Measurements from ENCODE around the gene SMYD3.

SMYD3 gene

DNA sequence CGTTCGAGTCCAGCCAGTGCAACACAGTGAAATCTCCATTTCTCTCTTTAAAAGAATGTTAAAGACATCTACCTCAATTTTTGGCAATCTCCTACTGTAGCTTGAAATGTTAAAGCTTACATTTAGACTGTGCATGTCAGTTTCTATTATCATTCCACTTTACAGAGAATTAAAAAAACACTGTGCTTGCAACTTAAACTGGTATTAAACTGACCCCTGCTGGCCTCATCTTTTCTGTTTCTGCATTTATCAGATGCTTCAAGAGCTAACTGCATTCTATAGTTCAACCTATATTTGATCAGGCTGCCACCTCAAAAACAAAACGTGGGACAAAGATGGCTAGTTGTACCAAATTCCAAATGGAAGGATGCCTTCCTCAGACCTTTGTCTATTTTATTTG, 226.5 kb downstream of the SMYD3 start:
- peak in 1 of 51 donors; percentile 14 for DNase-seq

DNA sequence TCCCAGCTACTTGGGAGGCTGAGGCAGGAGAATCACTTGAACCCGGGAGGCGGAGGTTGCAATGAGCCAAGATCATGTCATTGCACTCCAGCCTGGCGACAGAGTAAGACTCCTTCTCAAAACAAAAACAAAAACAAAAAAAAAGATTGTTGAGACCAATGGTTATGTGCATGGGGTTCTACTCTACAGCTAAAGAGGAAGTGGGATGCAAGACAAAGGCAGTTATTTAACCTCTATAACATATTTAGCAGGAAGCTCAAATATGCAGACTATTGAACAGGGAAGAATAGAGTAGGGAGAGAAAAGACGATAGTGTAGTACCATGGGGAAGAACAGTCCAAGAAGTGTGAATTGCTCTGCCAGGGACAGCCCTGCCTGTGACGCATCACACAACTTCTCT, 227.7 kb downstream of the SMYD3 start:
- no peak for DNase-seq

DNA sequence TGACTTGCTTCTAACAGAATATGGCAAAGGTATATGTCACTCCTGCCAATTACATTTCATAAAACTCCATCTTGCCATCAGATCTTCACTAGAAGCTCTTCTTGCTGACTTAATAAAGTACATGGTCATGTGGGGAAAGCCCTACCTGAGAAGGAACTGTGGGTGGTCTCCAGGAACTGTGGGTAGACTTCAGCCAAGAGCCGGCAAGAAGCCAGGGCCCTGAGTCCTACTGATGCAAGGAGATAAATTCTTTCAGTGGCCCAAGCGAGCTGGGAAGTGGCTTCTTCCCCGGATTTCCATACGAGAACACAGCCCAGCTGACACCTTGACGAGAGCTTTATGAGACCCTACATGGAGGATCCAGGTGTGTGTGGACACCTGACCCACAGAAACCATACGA, 228.7 kb downstream of the SMYD3 start:
- no peak for DNase-seq

DNA sequence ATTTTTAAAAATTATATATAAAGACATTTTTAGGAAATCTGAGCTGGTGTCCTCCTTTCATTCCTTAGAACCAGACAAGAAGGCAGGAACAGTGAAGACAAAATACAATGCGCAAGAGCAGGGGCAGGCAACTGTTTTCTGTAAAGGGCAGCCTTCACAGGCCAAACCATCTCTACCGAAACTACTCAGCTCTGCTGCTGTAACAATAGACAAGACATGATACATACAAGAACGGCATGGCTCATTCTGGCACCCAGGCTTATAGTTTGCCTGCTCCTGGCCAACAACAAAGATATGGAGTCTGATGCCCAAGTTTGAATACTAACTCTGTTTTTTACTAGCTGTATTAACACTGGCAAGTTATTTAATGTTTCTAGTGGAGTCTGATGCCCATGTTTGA, 232.0 kb downstream of the SMYD3 start:
- DNase-seq = peak in 3 of 51 donors; percentile 5 to 14 (median 7)

DNA sequence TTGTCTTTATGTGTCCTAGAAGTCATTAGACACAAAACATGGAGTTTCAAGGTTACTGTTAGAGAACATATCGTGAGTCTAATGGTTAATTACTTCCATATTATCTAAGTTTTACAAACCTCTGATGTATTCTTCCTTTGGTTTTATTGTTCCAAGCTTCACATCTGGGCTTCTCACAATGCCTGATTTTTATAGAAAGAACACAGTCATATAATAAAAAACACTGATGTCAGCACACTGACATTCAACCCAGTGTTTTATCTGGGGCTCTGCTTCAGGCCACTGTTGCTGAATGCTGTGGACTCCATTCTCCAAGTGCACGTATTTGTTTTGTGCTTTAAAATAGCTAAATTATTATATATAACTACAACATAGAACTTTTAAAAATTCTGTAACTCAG, 232.9 kb downstream of the SMYD3 start:
- peak in 1 of 51 donors; percentile 2 for DNase-seq

DNA sequence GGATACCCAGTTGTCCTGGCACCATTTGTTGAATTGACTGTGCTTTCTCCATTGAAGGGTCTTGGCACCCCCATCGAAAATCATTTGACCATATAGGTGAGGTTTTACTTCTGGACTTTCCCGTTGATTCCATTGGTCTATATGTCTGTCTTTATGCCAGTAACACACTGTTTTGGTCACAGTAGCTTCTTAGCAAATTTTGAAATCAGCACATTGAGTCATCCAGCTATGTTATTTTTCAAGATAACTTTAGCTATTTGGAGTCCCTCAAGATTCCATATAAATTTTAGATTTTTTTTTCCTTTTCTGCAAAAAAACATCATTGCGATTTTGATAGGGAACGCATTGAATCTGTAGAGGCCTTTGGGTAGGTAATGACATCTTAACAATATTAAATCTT, 235.6 kb downstream of the SMYD3 start:
- no peak for DNase-seq

DNA sequence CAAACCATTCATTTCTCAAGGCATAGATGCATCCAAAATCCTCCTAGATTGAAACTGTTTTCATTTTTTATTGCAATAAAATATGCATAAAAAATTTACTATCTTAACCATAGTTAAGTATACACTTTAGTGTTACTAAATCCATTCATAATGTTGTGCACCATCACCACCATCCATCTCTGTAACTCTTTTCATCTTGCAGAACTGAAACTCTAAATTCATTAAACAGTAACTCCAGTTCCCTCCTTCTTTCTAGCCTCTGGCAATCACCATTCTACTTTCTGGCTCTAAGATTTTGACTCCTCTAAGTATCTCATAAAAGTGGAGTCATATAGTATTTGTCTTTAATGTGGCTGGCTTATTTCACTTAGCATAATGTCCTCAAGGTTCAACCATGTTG, 236.8 kb downstream of the SMYD3 start:
- DNase-seq = no peak

DNA sequence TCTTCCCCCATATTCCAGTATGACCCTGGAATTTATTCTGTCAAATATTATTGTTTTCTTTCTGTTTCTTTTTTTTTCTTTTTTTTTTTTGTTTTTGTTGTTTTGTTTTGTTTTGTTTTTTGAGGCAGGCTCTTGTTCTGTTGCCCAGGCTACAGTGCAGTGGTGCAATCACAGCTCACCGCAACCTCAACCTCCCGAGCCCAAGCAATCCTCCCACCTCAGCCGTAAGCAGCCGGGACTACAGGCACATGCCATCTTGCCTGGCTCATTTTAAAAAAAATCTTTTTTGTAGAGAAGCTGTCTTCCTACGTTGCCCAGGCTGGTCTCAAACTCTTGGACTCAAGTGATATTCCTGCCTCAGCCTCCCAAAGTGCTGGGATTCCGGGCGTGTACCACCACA, 237.6 kb downstream of the SMYD3 start:
- DNase-seq = no peak

DNA sequence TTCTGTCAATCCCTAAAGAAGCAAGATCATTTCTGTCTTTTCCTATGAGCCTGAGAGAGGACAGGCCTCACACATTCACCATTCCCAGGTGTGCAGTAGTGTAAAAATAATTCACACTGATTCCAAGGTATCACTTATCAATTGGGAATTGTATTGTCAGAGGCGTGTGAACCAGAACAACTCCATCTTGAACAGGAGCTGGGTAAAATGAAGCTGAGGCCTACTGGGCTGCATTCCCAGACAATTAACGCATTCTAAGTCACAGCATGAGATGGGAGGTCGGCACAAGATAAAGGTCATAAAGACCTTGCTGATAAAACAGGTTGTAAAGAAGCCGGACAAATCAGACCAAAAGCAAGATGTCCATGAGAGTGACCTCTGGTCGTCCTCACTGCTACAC, 239.2 kb downstream of the SMYD3 start:
- DNase-seq = no peak

DNA sequence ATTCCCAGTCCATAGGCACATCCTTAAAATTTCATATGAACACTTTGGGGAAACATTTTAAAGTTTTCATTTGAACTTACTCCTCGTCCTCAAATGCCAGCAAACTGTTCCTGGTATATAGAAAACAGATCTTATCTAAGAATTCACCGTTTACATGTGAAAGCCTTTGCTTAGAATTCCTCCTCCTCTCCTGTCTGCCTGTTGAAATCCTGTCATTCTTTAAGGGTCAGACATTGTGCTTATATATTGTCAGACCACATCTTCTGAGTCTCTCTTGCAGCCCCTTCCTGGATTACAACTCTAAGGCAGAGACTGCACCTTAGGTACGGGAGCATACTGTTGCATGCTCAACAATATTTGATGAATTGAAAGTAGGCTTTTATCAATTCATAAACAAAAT, 239.7 kb downstream of the SMYD3 start:
- no peak for DNase-seq

DNA sequence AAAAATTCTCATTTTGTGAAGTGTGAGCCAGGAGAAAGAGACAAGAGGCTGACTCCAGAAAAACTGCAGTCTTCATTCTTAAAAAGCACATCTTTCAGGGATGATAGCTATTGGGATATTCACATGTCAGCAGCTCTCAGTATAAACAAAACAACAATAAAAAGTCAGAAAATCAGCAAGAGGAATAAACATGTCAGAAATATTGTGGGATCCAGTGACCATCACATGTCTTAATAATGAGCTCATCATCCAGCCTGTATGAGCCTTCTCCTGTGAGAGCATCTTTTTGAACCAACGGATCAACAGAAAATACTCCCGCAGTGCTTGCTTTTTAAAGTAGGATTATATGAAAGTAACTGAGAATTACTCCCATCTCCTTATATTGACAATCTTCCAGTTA, 241.6 kb downstream of the SMYD3 start:
- no peak for DNase-seq

DNA sequence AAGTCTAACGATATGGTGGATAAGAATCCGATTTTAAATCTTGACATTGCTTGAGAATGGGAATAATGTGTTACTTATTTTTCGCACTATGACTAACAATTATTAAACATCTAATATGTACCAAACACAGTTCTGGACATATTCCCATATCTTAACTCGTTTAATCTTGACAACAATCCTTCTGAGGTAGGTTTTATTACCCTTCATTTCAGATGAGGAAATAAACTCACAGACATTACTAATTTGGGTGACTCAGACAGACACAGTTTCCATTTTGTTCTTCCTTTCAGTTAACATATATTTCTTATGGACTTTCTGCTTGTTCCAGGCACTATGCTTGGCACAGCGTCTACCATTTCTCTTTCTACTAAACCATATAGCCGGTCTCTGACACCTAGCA, 244.8 kb downstream of the SMYD3 start:
- no peak for DNase-seq

DNA sequence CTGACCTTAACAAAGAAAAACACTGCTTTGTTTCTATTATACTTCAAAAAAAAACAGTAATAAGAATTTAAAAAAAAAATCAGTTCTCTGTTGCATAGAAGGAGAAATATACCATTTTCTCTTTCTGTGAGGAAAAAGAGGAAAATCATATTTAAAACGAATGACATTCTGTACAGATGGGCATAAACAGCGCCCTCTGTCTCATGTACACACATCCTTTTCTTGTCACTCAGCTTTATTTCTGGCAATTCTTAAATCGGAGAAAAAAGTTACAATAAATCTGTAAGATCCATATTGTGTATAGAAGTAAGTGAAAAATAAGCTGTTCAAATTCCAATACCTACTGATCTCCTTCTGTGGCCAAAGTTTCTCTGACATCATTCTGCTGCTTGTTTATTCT, 245.4 kb downstream of the SMYD3 start:
- no peak for DNase-seq

DNA sequence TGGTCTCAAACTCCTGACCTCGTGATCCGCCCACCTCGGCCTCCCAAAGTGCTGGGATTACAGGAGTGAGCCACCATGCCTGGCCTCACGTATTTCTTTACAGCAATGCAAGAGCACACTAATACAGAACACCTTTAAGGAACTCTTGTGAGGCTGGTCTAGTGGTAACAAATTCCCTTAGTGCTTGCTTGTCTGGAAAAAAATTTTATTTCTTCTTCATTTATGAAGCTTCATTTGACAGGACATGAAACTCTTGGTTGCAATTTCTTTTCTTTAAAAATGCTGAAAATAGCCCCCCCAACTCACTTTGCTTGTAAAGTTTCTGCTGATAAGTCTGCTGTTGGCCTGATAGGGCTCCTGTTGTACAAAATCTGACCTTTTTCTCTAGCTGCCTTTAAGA, 248.8 kb downstream of the SMYD3 start:
- DNase-seq = no peak

DNA sequence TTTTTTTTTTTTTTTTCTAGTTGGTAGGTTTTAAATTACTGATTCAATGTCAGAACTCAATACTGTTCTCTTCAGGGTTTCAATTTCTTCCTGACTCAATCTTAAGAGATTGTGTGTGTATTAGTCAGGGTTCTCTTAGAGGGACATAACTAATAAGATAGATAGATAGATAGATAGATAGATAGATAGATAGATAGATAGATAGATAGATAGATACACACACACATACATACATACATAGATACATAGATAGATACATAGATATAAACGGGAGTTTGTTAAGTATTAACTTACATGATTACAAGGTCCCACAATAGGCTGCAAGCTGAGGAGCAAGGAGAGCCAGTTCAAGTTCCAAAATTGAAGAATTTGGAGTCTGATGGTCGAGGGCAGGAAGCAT, 251.3 kb downstream of the SMYD3 start:
- DNase-seq = no peak

DNA sequence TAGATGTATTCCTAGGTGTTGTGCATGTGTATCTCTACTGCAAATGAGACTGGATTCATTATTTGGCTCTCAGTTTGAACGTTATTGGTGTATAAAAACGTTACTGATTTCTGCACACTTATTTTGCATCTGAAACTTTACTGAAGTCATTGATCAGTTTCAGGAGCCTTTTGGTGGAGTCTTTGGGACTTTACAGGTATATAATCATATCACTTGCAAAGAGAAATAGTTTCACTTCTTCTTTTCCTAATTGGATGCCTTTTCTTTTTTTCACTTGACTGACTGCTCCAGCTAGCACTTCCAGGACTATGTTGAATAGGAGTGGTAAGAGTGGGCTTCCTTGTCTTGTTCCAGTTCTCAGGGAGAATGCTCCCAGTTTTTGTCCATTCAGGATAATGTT, 252.2 kb downstream of the SMYD3 start:
- no peak for DNase-seq

DNA sequence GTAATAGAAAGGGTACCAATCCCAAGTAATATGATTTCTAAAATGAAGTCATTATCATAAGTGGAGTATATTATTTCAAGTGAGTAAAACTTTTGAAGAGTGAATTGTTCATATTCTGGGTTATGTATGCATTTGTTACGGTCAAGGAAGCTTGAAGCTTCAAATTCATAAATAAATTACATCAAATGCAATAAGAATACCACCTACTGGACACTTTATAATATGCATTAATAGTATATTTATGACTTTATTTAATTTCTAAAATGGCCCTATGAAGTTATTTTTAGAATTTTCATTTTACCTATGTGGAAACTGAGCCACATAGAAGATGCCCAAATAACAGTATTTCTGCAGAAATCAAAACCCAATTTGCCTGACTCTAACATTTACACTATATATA, 260.6 kb downstream of the SMYD3 start:
- no peak for DNase-seq

DNA sequence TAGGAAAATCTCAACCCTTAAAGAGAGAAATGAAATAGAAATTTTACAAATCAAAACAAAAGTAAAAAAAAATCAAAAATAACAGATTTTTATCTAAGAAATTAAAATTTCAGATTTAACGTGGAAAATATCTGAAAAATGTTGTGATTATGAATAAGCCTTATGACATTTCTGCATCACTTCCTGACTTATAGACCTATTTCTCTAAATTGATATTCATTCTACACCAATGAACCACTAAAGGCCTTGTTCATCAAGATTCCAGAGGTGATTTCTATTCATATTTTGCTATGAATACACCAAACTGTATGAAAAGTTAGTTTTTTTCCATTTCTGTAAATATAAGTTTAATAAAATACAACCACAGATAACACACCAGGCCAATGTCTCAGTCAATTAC, 261.5 kb downstream of the SMYD3 start:
- DNase-seq = no peak

DNA sequence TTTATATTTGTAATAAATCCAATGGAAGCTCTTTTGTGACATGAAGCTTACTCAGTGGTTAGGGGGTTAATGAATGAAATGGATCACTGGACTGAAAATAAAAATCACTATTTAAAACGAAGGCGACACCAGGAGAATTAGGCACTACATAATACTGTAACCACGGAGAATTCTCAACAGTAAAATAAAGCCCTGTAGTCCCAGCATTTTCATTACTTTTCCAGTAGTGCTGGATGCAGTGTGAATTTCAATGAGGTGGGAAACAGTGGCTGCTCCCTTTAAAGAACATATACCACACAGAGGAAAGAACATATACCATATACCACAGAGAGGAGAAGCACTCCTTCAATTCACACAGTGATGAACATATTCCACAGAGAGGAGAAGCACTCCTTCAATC, 275.0 kb downstream of the SMYD3 start:
- DNase-seq = no peak

DNA sequence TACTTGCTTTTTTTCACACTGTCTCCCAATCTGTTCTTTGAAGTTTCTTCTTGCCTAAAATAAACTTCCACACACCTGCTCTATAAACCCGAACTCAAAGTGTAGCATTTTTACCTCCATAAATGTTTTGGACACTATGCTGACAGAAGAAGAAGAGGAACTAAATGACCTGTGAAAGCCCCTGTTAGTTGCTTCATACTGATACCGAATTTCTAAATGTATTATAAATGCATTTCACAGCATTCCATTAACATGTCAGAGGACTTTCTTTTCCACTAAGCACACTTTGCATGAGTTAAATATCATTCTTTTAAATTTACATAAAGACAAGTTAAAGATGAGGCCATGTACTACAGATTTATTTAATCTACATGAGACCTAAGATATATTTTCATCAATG, 281.0 kb downstream of the SMYD3 start:
- DNase-seq = no peak

DNA sequence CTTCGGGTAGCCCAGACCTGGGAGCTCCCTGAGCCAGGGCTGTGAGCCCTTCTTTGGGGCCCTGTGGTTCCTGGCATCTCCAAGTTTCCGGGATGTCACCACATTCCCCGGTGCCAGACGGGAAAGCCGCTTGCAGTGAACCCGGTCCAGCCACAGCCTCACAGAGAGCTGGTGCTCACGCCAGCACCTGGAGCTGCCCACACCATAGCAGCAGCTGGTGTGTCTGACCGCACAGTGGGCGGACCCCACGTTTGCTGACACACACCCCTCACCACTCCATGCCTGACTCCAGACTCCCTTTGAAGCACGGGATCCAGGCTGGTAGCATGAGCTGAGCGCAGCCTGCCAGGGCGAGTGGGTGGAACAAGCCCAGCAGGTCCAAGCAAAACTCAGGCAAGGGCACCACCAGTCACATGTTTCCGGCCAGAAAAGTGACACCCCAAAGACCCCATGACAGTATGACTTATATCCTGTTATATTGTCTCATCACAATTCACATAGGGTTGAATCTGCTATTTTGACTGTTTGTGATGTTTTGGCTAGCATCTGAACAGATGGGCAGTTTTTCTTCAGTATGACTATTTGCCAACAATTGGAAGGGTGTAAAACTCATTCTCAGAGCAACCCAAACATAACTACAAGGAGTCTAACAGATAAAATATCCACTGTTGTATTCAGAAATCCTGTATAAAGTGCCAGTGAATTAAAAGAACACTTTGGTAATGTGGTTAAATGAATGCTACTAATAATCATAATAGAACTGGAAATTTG, 285.4 kb downstream of the SMYD3 start:
- peak in 1 of 51 donors; percentile 26 for DNase-seq

DNA sequence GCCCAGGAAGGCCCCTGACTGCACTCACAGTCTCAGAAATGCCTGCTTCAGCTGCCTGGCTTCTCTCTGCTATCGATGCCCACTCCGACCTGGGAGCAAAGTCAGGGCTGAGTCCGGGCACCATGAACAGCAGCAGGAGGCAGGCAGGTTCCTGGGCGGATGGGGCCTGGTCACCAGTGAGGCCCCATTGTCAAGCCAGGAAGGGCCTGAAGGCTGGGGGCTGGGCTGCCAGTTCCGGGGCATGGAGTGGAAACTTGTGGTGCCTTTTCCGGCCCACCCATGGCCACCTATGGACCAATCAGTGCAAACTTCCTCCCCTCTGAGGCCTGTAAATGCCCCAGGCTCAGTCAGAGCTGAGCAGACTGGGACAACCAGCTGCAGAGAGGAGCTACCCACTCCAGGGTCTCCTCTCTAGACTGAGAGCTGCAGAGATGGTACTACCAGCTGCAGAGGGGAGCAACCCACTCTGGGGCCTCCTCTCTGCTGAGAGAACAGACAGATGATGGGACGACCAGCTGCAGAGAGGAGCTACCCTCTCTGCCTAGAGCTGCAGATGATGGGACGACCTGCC, 286.5 kb downstream of the SMYD3 start:
- DNase-seq = no peak

DNA sequence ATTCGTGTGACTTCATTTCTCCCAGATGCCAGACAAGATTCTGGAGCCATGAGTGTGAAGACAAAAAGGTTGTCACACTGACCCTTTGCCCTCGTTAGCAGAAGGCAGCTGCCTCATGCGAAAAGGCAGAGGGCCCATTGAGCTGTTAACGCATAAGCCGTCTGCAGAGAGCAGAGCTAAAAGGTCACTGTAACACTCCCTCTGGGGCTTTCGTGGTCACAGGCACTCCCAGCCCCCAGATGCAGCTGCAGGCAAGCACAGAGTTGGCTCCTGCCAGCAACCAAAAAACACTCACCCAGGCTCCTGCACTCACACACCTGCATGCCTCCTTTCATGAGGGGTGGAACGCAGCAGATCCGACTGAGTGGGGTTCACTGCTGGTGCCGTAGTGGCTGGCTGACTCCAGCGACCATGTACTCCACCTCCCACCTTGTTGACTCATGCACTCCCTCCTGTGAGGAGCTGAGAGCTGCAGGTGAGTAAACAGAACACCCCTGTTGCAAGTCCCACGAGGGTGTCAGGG, 287.5 kb downstream of the SMYD3 start:
- DNase-seq = no peak

DNA sequence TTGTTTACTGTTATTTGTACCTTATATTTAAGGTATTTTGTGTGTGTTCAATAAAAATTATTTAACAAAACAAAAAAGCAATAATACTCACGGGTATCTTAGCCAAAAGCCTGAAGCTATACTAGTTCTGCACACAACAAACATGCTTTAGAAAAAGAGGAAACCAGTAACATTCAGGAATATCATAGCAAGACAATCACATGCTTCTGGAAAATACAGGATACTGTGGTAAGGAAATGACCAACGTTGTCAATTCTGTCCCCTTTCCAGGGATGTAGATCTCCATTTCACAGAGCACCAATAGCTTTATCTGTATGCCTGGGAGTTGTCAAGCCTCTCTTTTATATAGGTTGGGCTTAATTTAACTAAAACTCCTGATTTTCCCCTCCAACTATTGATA, 288.4 kb downstream of the SMYD3 start:
- no peak for DNase-seq

Data from hypothalamus (tissue), 51 donors.